Keratinocyte (primary cell): Measurements from ENCODE around the gene CCL27. TPM values are rescaled to one million over a fixed set of nuclear protein-coding genes. Genes with fewer than 3 reads are reported as not detected.

Source experiments
- DNase-seq: peaks from one replicate; pipeline ENCODE4 v3.0.0-alpha.2; 2011; ENCODE audit warnings: low read depth, missing footprints, low spot score
- FAIRE-seq: peaks from 2 replicates; lab custom pipeline; 2011; peaks lifted over from hg19 to GRCh38; lab: Jason Lieb, UNC
- H2AFZ ChIP-seq: 2 replicates; pipeline ENCODE4 v1.6.0; 2012; ENCODE audit warnings: low read length, control low read depth, inconsistent platforms; ENCODE audit not compliant: control insufficient read depth
- H3K27ac ChIP-seq: 2 replicates; pipeline ENCODE4 v1.5.1; 2011; ENCODE audit warnings: low read length; ENCODE audit not compliant: control insufficient read depth, insufficient read depth
- H3K27me3 ChIP-seq: 3 replicates; pipeline ENCODE4 v1.6.0; 2011; ENCODE audit warnings: low read length; ENCODE audit not compliant: control insufficient read depth, insufficient read depth; ENCODE audit errors: extremely low read depth
- H3K36me3 ChIP-seq, 2 experiments: 2 replicates in 1 of 2; 3 replicates in 1 of 2; pipeline ENCODE4 v1.5.1; 2011; ENCODE audit warnings: low read length in 2 of 2, mild to moderate bottlenecking in 1 of 2; ENCODE audit not compliant: control insufficient read depth in 2 of 2, insufficient read depth in 2 of 2; ENCODE audit errors: extremely low read depth in 1 of 2
- H3K4me1 ChIP-seq: 3 replicates; pipeline ENCODE4 v1.5.1; 2011; ENCODE audit warnings: low read length; ENCODE audit not compliant: control insufficient read depth, insufficient read depth; ENCODE audit errors: extremely low read depth
- H3K4me2 ChIP-seq: 3 replicates; pipeline ENCODE4 v1.6.0; 2011; ENCODE audit warnings: low read depth, low read length; ENCODE audit not compliant: control insufficient read depth, insufficient read depth; ENCODE audit errors: extremely low read depth
- H3K4me3 ChIP-seq, 3 experiments: fragments of 200-600 bp in 1 of 3; sonication (generic) in 1 of 3; 2 replicates in 2 of 3; 3 replicates in 1 of 3; pipeline ENCODE4 v1.5.1; 2011 to 2016; ENCODE audit warnings: low read length in 3 of 3, mild to moderate bottlenecking in 3 of 3, control low read depth in 2 of 3, inconsistent platforms in 1 of 3, low read depth in 1 of 3, mixed read lengths in 1 of 3, mixed run types in 1 of 3, moderate library complexity in 1 of 3; ENCODE audit not compliant: control insufficient read depth in 2 of 3, insufficient read depth in 2 of 3; ENCODE audit errors: extremely low read depth in 1 of 3
- H3K79me2 ChIP-seq: 2 replicates; pipeline ENCODE4 v1.6.0; 2012; ENCODE audit warnings: low read length; ENCODE audit not compliant: control insufficient read depth, insufficient read depth
- H3K9ac ChIP-seq: 3 replicates; pipeline ENCODE4 v1.6.0; 2011; ENCODE audit warnings: low read length; ENCODE audit not compliant: control insufficient read depth, insufficient read depth; ENCODE audit errors: extremely low read depth
- H3K9me1 ChIP-seq: 3 replicates; pipeline ENCODE4 v1.6.0; 2011; ENCODE audit warnings: low read length; ENCODE audit not compliant: control insufficient read depth, insufficient read depth; ENCODE audit errors: extremely low read depth
- H3K9me3 ChIP-seq: 2 replicates; pipeline ENCODE4 v1.5.1; 2012; ENCODE audit warnings: low read depth, low read length; ENCODE audit not compliant: control insufficient read depth
- H4K20me1 ChIP-seq: 3 replicates; pipeline ENCODE4 v1.6.0; 2011; ENCODE audit warnings: low read length; ENCODE audit not compliant: control insufficient read depth, insufficient read depth; ENCODE audit errors: extremely low read depth
- CTCF ChIP-seq, 3 experiments: IDR thresholded peaks in 1 of 3; conservative IDR thresholded peaks in 1 of 3; optimal IDR thresholded peaks in 1 of 3; 2 replicates in 2 of 3; 3 replicates in 1 of 3; pipeline versions ENCODE3 to v1.5.1; 2011; ENCODE audit warnings: low read length in 3 of 3, mild to moderate bottlenecking in 3 of 3, moderate library complexity in 2 of 3, control low read depth in 1 of 3, inconsistent platforms in 1 of 3; ENCODE audit not compliant: insufficient read depth in 2 of 3; ENCODE audit errors: extremely low read depth in 1 of 3
- EZH2 ChIP-seq: IDR thresholded peaks from one replicate; pipeline ENCODE4 v1.6.1; 2012; ENCODE audit warnings: inconsistent platforms, mild to moderate bottlenecking, low read length, moderate library complexity
- dilution Hi-C: fragments of 300-500 bp; cut with MboI; formaldehyde crosslinking; loops from one replicate; pipeline ENCODE4 v1.7.0; 2020; ENCODE audit warnings: low sequenced_read_pairs; ENCODE audit not compliant: extremely low pct_ligation_motif_present
- polyA plus RNA-seq, 5 experiments: library from polyadenylated mRNA; depleted of rRNA in 3 of 5; stranded (reverse) in 3 of 5; stranded (forward) in 1 of 5; unstranded in 1 of 5; fragments of >200 nt; gene quantifications; 1 replicate in 1 of 5; 2 replicates in 3 of 5; 3 replicates in 1 of 5; pipeline versions ENCODE4 v1.2.1 to v1.2.3, GENCODE V29; 2011 to 2012; ENCODE audit warnings: missing spikeins in 2 of 5, low read depth in 1 of 5, low replicate concordance in 1 of 5

CCL27 gene
- polyA plus RNA-seq, 1 donor (not counting 4 experiments of a cell fraction or from before 2014, with no cell fraction given), result 0.46 TPM

- peaks cover 4 to 5% of the 10 kb centered on the region in 2 experiments for H3K36me3 ChIP-seq
- no peak for DNase-seq
- H3K27me3 ChIP-seq, result no peaks in the 10 kb centered on the region
- H3K4me1 ChIP-seq, result no peaks in the 10 kb centered on the region
- dilution Hi-C loops, result no loop called here
- no peak overlapping the region for H3K27ac ChIP-seq
- H3K9ac ChIP-seq, result no peak overlapping the region
- no peak for TF ChIP-seq EZH2
- TF ChIP-seq CTCF (optimal IDR thresholded peaks at IDR 0.05 in 1 of 3, IDR thresholded peaks at IDR 0.05 in 1 of 3, conservative IDR thresholded peaks at IDR 0.05 in 1 of 3; ENCODE audit: extremely low read depth in 1 of 3, insufficient read depth in 2 of 3, low read length in 3 of 3), result no peak
- H3K9me1 ChIP-seq, result no peaks in the 10 kb centered on the region
- no peaks in the 10 kb centered on the region for H4K20me1 ChIP-seq
- H2AFZ ChIP-seq, result no peak overlapping the region
- H3K9me3 ChIP-seq, result no peaks in the 10 kb centered on the region
- H3K79me2 ChIP-seq, result peaks cover 3% of the 10 kb centered on the region
- no peak for FAIRE-seq
- no peak overlapping the region for H3K4me3 ChIP-seq
- no peak overlapping the region for H3K4me2 ChIP-seq
Measured at GRCh38 chr9:34674440-34674839, 12.0 kb upstream of the CCL27 start.

GRCh38 chr9:34671307-34671706 is 8.8 kb upstream of the CCL27 start:
- Histone ChIP-seq H3K36me3 (peaks cover 0 to 11% of the 10 kb centered on the region in 2 experiments), H4K20me1 (peaks cover 2% of the 10 kb centered on the region), H3K9me3 (no peaks in the 10 kb centered on the region), H3K9ac (no peak overlapping the region), H3K4me2 (no peak overlapping the region), H3K79me2 (peaks cover 28% of the 10 kb centered on the region), H2AFZ (no peak overlapping the region), H3K27me3 (no peaks in the 10 kb centered on the region), H3K27ac (no peak overlapping the region), H3K4me3 (no peak overlapping the region), H3K4me1 (peaks cover 5% of the 10 kb centered on the region), H3K9me1 (peaks cover 5% of the 10 kb centered on the region)
- DNase-seq (no peak), FAIRE-seq (no peak)
- TF ChIP-seq CTCF (optimal IDR thresholded peaks at IDR 0.05 in 1 of 3, IDR thresholded peaks at IDR 0.05 in 1 of 3, conservative IDR thresholded peaks at IDR 0.05 in 1 of 3; ENCODE audit: extremely low read depth in 1 of 3, insufficient read depth in 2 of 3, low read length in 3 of 3), result no peak
- TF ChIP-seq EZH2, result no peak
- dilution Hi-C loops, result no loop called here
